RPMI7951 (cell line): Measurements from ENCODE around the gene ZNF618. TPM values are rescaled to one million over a fixed set of nuclear protein-coding genes. Genes with fewer than 3 reads are reported as not detected.

ENCODE experiments used
- DNase-seq: peaks from one replicate; pipeline ENCODE4 v3.0.0-alpha.2; 2012; ENCODE audit warnings: low read depth
- total RNA-seq: library from RNA; depleted of rRNA; stranded (reverse); fragments of >200 nt; shearing (Covaris generic); gene quantifications from 2 replicates; pipeline ENCODE4 v1.2.3, GENCODE V29; 2014

The ZNF618 gene
- total RNA-seq, 1 experiment from 2014 or later: 2.9 TPM

GRCh38 chr9:113932906-113933584 is 56.9 kb downstream of the ZNF618 start:
- no peak for DNase-seq

DNA sequence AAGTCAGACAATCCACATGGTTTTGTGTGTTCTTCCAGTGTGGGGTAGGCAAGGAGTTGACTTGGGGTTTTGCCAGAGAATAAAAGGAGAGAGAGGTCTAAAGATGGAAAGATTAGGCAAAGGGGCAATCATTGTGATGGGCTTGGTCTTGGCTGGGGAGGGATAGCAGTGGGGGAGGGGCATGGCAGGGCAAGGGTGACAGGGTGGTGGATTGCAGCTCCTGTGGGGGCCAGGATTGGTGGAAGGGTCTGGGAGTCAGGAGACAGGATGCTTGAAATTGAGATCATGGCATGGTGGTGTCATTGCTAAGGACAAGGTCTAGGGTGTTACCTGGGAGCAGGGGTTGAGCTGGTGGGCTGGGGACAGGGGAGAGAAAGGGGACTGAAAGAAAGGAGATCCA is 57.6 kb downstream of the ZNF618 start:
- no peak for DNase-seq

GRCh38 chr9:113934167-113934828 is 58.2 kb downstream of the ZNF618 start:
- no peak for DNase-seq

GRCh38 chr9:113934829-113935676 is 58.9 kb downstream of the ZNF618 start:
- no peak for DNase-seq

- no peak for DNase-seq
Observed at GRCh38 chr9:113935677-113936380, 59.7 kb downstream of the ZNF618 start.

- DNase-seq: no peak
Observed at GRCh38 chr9:113940077-113940476, 64.0 kb downstream of the ZNF618 start.

DNA sequence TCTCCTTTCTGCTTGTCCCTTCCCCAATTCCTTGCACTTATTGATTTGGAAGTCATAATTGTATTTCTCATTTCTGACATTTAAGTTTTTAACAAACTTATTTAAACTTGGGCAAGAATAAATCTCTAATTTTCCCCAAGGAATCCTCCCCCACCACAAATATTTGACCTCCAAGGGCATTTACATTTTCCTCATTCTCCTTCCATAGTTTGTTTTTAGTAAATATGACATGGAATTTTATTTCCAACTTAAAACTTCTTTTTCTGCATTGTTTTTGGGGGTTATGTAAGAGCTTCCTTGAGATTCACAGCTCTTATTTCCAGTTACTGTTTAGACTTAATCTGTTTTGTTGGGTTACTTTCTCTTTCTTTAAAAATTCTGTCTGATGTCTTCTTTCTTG is 64.9 kb downstream of the ZNF618 start:
- no peak for DNase-seq

DNA sequence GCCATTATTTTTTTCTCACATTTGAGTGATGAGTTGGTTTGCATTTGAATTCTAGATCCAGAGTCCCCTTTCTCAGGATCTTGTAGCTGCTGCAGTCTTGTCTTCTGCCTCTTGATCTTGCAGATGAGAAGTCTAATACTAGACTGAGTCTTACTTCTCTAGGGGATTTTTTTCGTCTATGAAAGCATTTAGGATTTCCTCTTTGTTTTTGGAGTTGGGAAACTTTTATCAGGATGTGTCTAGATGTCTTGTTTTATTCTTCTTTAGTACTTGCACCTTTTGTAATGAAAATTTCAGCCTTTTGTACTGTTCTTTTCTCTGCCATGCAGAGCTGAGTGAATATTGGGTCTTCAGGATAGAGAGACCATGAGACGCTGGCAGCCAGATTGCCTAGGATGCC is 65.4 kb downstream of the ZNF618 start:
- no peak for DNase-seq

DNA sequence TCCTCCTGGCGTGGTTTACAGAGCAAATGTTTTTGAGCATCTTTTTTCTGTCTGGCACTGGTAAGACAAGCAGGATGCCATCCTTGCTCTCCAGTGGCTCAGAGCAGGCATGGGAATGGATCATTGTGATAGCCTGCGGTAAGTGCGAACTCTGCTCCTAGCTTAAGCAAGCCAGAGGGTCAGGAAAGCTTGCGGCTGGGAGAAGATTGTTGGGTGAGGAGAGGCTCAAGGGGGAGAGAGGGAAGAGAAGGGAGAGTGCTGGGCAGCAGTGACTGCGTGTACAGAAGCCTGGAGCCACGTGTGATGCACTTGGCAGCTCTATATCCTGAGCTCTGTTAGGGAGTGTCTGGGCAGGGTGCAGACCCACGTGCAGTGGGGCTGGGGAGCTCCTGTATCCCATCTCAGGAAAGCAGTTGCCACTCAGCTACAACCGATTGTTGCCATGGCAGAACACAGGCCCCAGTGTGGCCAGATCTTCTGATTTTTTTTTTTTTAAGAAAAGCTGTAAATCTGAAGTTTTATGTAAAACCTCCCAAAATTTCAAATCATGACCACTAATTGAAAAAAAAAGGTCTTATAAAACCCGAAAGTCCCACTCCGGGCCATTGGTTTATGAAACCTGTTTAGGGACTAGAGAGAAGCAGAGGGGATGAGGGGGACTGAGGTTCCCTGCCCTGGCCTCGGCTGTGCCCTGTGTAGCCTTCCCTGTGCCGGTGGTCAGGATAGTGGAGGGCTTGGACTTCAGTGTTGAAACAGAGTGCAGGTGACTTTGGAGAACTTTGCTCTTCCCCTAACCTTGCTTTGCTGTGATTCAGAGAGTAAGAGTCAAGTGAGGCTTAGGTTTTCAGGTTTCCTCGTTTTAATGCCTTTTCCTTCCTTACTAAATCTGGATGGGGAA is 67.3 kb downstream of the ZNF618 start:
- DNase-seq: no peak

DNA sequence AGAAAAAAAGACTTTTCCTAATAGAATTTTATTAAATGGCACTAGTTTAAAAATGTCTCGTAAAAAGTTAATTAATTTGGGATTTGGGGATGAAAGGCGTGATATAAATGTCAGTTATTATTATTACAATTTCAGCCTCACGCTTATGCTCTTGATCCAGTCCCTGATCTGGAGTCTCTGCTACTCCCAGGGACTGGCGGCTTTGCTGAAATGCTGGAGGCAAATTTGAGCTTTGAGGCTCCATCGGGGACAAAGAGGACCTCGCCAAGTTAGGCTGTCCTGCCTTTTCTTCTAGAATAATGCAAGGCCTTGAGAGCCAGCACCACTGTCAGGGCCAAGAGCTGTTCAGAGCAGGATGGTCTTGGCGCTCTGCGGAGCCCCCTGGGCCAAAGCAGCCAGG is 69.7 kb downstream of the ZNF618 start:
- no peak for DNase-seq

DNA sequence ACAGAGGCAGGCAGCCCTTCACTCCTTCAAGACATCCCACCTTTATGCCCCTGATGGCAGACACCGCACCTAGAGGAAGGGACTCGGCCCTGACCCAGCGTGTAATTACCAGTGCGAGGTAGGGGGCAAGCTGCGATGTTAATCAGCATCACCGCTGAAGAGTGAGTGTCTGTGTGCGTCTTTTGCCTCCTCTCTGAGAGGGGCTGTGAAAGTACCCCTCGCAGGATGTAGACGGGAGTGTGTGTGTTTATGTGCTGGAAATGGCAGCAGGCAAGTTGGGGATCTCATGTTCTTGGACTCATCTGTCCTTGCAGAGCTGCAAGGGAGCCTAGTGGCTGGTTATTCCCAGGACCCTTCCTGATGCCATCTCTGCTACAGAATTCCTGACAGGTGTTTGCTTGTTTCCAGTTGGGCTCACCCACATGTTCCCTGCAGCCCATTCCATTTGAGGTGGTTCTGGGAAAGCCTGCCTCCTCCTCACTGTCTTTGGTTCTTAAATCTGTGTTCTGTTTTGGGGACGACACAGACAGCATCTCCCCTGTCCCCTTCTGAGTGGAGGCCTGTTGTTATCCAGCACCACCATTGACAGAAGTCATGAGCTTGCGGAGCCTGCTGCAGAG is 70.5 kb downstream of the ZNF618 start:
- DNase-seq: no peak

GRCh38 chr9:113947941-113948340 is 71.8 kb downstream of the ZNF618 start:
- no peak for DNase-seq

DNA sequence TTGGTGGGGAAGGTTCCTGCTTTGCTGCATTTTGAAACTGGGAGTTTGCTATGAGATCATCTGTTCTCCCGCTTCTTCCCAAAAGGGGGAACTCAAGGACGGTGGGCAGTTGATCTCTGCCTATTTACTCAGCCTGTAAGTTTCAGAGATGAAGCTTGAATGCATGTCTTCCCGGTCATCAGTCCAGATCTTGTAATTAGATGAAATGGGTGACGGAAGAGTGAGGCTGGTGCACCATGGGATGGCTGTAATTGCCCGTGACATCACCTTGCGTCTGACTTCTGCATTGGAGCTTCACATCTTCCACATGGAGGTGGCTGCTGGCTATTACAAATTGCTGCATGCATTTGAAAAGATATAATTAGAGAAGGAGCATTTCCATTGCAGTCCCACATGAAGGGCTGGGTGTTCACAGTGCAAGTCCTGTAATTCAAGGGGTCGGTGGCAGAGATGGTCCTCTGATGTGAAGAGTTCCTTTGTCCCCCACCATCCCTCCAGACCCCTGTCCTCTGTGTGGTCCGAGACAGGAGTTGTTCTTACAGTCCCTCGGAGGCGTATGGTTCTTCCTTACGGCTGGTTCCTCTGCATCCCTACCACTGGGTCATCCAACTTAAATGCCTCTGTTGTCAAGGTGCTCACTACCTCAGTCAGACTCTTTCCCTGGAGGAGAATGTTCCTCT is 72.9 kb downstream of the ZNF618 start:
- no peak for DNase-seq

- DNase-seq: no peak
Observed at GRCh38 chr9:113949571-113950078, 73.5 kb downstream of the ZNF618 start.

- no peak for DNase-seq
Observed at GRCh38 chr9:113950195-113951031, 74.3 kb downstream of the ZNF618 start.

GRCh38 chr9:113951032-113951372 is 74.9 kb downstream of the ZNF618 start:
- no peak for DNase-seq

GRCh38 chr9:113952676-113953075 is 76.6 kb downstream of the ZNF618 start:
- DNase-seq: no peak

- no peak for DNase-seq
Observed at GRCh38 chr9:113953531-113953930, 77.4 kb downstream of the ZNF618 start.

DNA sequence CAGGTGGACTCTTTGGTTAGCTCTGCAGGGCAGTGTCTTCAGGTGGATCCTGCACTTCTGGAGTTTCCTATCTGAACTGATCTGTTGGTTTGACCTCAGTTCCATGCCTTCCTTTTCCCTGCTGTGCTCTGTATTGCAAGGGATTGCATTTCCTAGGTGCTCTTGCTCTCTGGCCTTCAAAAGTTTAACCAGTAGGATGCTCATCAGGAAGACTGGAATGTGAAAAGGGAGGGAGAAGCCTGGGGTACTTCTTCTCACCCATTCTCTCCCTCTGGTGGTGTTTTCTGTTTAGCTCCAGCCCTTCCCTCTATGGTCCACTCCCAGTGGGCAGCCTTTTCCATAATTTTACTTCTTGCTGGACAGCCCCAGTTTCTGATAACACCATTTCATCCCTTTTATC is 78.5 kb downstream of the ZNF618 start:
- no peak for DNase-seq
